HG03097 (cell line): ENCODE results near the gene TREH.

Source experiments
- ATAC-seq: cut with Tn5 transposase; IDR thresholded peaks from one replicate; pipeline ENCODE4 v1.9.1; 2021; ENCODE audit not compliant: unreplicated experiment, low FRiP score

Gene TREH

GRCh38 chr11:118670063-118670462 is 9.4 kb downstream of the TREH start:
- ATAC-seq = no peak

GRCh38 chr11:118666371-118666770 is 13.1 kb downstream of the TREH start:
- no peak for ATAC-seq

GRCh38 chr11:118663902-118664301 is 15.5 kb downstream of the TREH start:
- no peak for ATAC-seq

- no peak for ATAC-seq
Measured at GRCh38 chr11:118663381-118663780, 16.1 kb downstream of the TREH start.

- no peak for ATAC-seq
Measured at GRCh38 chr11:118662401-118663271, 16.8 kb downstream of the TREH start.

- no peak for ATAC-seq
Measured at GRCh38 chr11:118661425-118662301, 17.8 kb downstream of the TREH start.

GRCh38 chr11:118660681-118661424 is 18.6 kb downstream of the TREH start:
- ATAC-seq = no peak

- no peak for ATAC-seq
Measured at GRCh38 chr11:118659953-118660680, 19.3 kb downstream of the TREH start.

GRCh38 chr11:118659314-118659952 is 20.0 kb downstream of the TREH start:
- ATAC-seq = no peak

- ATAC-seq = no peak
Measured at GRCh38 chr11:118658429-118659313, 20.8 kb downstream of the TREH start.

- ATAC-seq = no peak
Measured at GRCh38 chr11:118657709-118658428, 21.6 kb downstream of the TREH start.

- no peak for ATAC-seq
Measured at GRCh38 chr11:118657238-118657637, 22.2 kb downstream of the TREH start.

- no peak for ATAC-seq
Measured at GRCh38 chr11:118656563-118657165, 22.8 kb downstream of the TREH start.

- no peak for ATAC-seq
Measured at GRCh38 chr11:118655486-118656190, 23.8 kb downstream of the TREH start.

- ATAC-seq = no peak
Measured at GRCh38 chr11:118653684-118654390, 25.6 kb downstream of the TREH start.

- ATAC-seq = no peak
Measured at GRCh38 chr11:118652681-118653181, 26.7 kb downstream of the TREH start.
